T-cell (primary cell): ENCODE measurements around the gene DDR2. TPM values are rescaled to one million over a fixed set of nuclear protein-coding genes. Genes with fewer than 3 reads are reported as not detected.

Experiments used
- ATAC-seq, 4 experiments: fragments of 200-7000 bp in 3 of 4; fragments of 150-1000 bp in 1 of 4; cut with Tn5 transposase; replicated peaks in 1 of 4; 1 replicate in 3 of 4; 2 replicates in 1 of 4; pipeline ENCODE4 v1.10.0; 2021; ENCODE audit warnings: moderate library complexity in 3 of 4, mild to moderate bottlenecking in 2 of 4, moderate number of reproducible peaks in 1 of 4
- CTCF ChIA-PET, 2 donors: fragments of 300-600 bp; sonication (Branson Sonifier 250); formaldehyde crosslinking; loops; one replicate each; lab custom pipeline; 2022; ENCODE audit warnings: antibody characterized with exemption in 2 of 2; lab: Charles Lee
- POLR2A ChIA-PET, 2 donors: fragments of 300-600 bp; sonication (Branson Sonifier 250); formaldehyde crosslinking; loops; one replicate each; lab custom pipeline; 2022; ENCODE audit warnings: antibody characterized with exemption in 2 of 2; lab: Charles Lee
- DNase-seq, 35 experiments: peaks; one replicate each; pipeline versions ENCODE4 v3.0.0 to v3.0.0-alpha.2; 2013 to 2023
- H3K27ac ChIP-seq: one replicate; pipeline ENCODE4 v1.5.1; 2013; ENCODE audit warnings: low read length
- H3K27me3 ChIP-seq, 2 experiments: replicated peaks in 1 of 2; 1 replicate in 1 of 2; 2 replicates in 1 of 2; pipeline versions ENCODE4 v1.6.1 to v1.7.0; 2013; ENCODE audit warnings: low read length in 1 of 2, mixed read lengths in 1 of 2; ENCODE audit not compliant: control insufficient read depth in 2 of 2, insufficient read depth in 2 of 2; ENCODE audit errors: extremely low read depth in 1 of 2
- H3K36me3 ChIP-seq, 2 donors: 1 replicate in 1 of 2; 2 replicates in 1 of 2; pipeline versions ENCODE4 v1.6.1 to v1.7.0; 2013; ENCODE audit warnings: low read length in 1 of 2; ENCODE audit not compliant: control insufficient read depth in 2 of 2, insufficient read depth in 1 of 2; ENCODE audit errors: extremely low read depth in 1 of 2
- H3K4me1 ChIP-seq, 2 experiments: 1 replicate in 1 of 2; 2 replicates in 1 of 2; pipeline versions ENCODE4 v1.6.1 to v1.7.0; 2013; ENCODE audit warnings: low read length in 2 of 2, mixed read lengths in 1 of 2; ENCODE audit not compliant: insufficient read depth in 2 of 2, control insufficient read depth in 1 of 2; ENCODE audit errors: extremely low read depth in 1 of 2
- H3K4me3 ChIP-seq, 2 donors: 1 replicate in 1 of 2; 2 replicates in 1 of 2; pipeline versions ENCODE4 v1.5.1 to v1.7.0; 2013; ENCODE audit warnings: mild to moderate bottlenecking in 2 of 2, low read length in 1 of 2, moderate library complexity in 1 of 2; ENCODE audit not compliant: control insufficient read depth in 1 of 2; ENCODE audit errors: extremely low read depth in 1 of 2
- H3K9me3 ChIP-seq: 2 replicates; pipeline ENCODE4 v1.7.0; 2013
- H3K27ac Mint-ChIP-seq, 2 donors: one replicate each; pipeline ENCODE4 v1.8.0; 2020 to 2021; ENCODE audit warnings: mild to moderate bottlenecking in 2 of 2, mixed read lengths in 2 of 2
- H3K27me3 Mint-ChIP-seq, 2 donors: one replicate each; pipeline ENCODE4 v1.8.0; 2021 to 2022; ENCODE audit warnings: mixed read lengths in 2 of 2
- H3K36me3 Mint-ChIP-seq: one replicate; pipeline ENCODE4 v1.8.0; 2021; ENCODE audit warnings: mixed read lengths
- H3K4me1 Mint-ChIP-seq, 3 donors: one replicate each; pipeline ENCODE4 v1.8.0; 2020 to 2022; ENCODE audit warnings: mixed read lengths in 3 of 3, mild to moderate bottlenecking in 1 of 3
- H3K4me3 Mint-ChIP-seq, 3 donors: one replicate each; pipeline ENCODE4 v1.8.0; 2020 to 2022; ENCODE audit warnings: mild to moderate bottlenecking in 3 of 3, mixed read lengths in 3 of 3, moderate library complexity in 3 of 3
- H3K9me3 Mint-ChIP-seq, 3 donors: one replicate each; pipeline ENCODE4 v1.8.0; 2020 to 2022; ENCODE audit warnings: mixed read lengths in 3 of 3
- WGBS: methylation state at CpG from one replicate; pipeline ENCODE4 v1.1.5; 2013; ENCODE audit warnings: missing lambda C conversion rate; ENCODE audit not compliant: insufficient coverage; 5-methylcytosine and 5-hydroxymethylcytosine counted together
- total RNA-seq, 35 experiments: library from RNA in 6 of 35; stranded (reverse) in 6 of 35; fragments of 120-200 nt in 1 of 35; gene quantifications; one replicate each; pipeline versions ENCODE4 v1.2.1 to v1.2.4 and lab custom pipeline; 2013 to 2026

The DDR2 gene
- total RNA-seq, 5 donors from 2014 or later (not counting 1 experiment from before 2014, with no cell fraction given) = 0.28 to 0.67 (median 0.59) TPM

DNA sequence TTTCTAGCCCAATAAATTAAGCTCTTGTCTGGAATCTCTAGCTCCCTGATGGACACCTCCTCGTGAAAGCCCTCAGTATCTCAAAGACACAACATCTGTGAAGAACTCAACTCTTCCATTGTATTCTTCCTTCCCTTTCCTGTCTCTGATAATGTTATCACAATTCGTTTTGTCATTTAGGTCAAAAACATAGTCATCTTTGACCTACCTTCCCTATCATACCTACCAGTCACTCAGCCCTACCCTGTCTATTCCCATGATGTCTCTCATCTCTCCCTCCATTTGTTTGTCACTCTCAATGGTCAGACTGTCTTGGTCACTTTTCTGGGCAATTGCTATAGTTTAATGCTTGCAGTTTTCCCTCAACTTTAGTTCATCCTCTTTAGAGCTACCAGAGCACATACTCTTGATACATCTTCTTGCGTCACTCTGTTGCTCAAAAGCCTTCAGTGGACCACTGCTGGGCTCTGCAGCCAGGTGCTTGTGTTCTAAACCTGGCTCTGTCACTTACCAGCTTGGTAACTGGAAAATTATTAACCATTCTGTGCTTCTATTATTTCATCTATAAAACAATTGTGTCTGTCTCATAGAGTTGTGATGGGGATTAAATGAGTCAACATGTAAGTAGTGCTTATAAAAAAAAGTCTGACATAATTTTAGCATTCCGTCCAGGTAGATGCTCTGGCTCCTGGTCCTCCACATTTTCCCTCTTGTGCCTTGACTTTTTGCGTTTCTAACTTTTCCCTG, 39.6 kb downstream of the DDR2 start:
- H3K27ac ChIP-seq = no peak overlapping the region
- CTCF ChIA-PET = no interaction called here
- peaks cover 0 to 2% of the 10 kb centered on the region in 2 experiments for H3K27me3 ChIP-seq
- WGBS = 76% methylated on average over 4 of the region's 5 CpGs
- no peak overlapping the region for H3K4me3 ChIP-seq
- no peaks in the 10 kb centered on the region for H3K4me1 ChIP-seq
- Mint-ChIP-seq H3K36me3 (no peaks in the 10 kb centered on the region), H3K27ac (no peak overlapping the region), H3K4me1 (no peaks in the 10 kb centered on the region), H3K9me3 (no peaks in the 10 kb centered on the region), H3K4me3 (no peak overlapping the region), H3K27me3 (peaks cover 0 to 6% of the 10 kb centered on the region in 2 donors)
- H3K36me3 ChIP-seq = no peaks in the 10 kb centered on the region
- H3K9me3 ChIP-seq = no peaks in the 10 kb centered on the region
- ATAC-seq (no peak), DNase-seq (no peak)
- POLR2A ChIA-PET = no interaction called here

DNA sequence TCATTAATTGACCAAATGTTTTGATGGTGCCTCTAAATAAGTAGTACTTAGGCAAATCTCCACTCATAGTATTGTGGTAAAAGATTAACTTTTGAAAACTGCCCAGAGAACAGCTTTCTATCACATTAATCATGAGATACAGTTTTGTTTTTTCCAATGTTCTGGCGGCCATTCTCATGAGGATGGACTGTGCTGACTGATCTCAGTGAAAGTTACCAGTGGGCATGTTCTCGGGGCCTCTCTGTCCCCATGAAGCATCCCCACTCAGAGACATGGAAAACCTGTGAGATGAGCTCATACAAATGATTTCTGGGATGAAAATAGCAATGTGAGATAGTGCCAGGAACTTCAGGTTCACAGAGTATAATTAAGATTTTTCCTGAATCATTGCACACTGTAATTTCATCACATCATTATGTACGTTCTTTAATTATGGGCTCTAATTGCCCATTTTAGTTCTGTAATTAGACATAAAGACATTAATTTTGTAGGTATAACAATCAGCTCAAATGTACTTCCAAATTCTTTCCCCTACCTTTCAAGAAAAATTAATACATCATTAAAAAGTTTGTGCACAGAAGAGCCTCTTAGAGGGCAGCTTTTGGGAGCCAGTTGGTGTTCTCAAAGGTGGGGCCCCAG, 40.5 kb downstream of the DDR2 start:
- H3K27me3 Mint-ChIP-seq = peaks cover 0 to 3% of the 10 kb centered on the region in 2 donors
- ChIA-PET CTCF (no interaction called here), POLR2A (interaction anchor here in 1 of 2 donors (0.7 kb wide), 1 partner anchor 888 kb away, joined by 3 read pairs; no protein-coding TSS in a partner anchor)
- H3K9me3 Mint-ChIP-seq = no peaks in the 10 kb centered on the region
- Histone ChIP-seq H3K4me3 (no peak overlapping the region), H3K9me3 (no peaks in the 10 kb centered on the region), H3K4me1 (no peaks in the 10 kb centered on the region), H3K36me3 (no peaks in the 10 kb centered on the region), H3K27me3 (no peaks in the 10 kb centered on the region), H3K27ac (no peak overlapping the region)
- DNase-seq (no peak), ATAC-seq (no peak)
- no CpG with 5 or more reads among the region's 3 CpGs for WGBS
- no peaks in the 10 kb centered on the region for H3K4me1 Mint-ChIP-seq
- H3K27ac Mint-ChIP-seq = no peak overlapping the region
- H3K4me3 Mint-ChIP-seq = no peak overlapping the region
- no peaks in the 10 kb centered on the region for H3K36me3 Mint-ChIP-seq

DNA sequence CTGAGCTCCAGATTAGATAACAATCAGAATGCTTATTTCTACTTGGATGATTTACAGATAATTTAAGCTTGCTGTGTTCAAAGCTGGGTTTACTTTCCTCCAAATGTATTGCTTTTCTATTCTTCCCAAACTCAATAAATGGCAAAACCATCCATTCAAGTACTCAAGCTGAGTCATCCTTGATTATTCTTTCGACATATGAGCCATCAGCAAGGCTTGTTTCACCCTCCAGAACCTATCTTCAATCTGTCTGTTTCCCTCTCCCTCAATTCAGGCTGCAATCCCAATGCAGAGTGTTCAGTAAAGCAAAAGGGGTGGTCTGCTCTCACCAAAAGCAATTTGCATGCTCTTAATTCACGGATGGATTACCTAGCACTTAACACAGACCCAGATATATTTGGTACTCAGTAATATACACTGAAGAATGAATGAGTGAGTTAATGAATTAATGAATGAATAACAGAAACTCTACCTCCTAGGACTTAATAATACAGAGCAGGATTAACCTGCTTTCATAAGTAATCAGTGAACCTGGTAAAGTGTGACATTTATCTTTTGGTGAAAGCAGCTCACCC, 41.9 kb downstream of the DDR2 start:
- no peaks in the 10 kb centered on the region for H3K27me3 ChIP-seq
- H3K4me1 ChIP-seq = no peaks in the 10 kb centered on the region
- no peaks in the 10 kb centered on the region for H3K36me3 ChIP-seq
- 67% methylated on average over 1 of the region's 2 CpGs for WGBS
- Mint-ChIP-seq H3K4me1 (no peaks in the 10 kb centered on the region), H3K9me3 (no peaks in the 10 kb centered on the region), H3K4me3 (no peak overlapping the region), H3K27me3 (no peaks in the 10 kb centered on the region), H3K36me3 (no peaks in the 10 kb centered on the region), H3K27ac (no peak overlapping the region)
- POLR2A ChIA-PET = no interaction called here
- H3K9me3 ChIP-seq = no peaks in the 10 kb centered on the region
- H3K27ac ChIP-seq = no peak overlapping the region
- CTCF ChIA-PET = no interaction called here
- no peak for ATAC-seq
- no peak overlapping the region for H3K4me3 ChIP-seq
- DNase-seq = no peak

DNA sequence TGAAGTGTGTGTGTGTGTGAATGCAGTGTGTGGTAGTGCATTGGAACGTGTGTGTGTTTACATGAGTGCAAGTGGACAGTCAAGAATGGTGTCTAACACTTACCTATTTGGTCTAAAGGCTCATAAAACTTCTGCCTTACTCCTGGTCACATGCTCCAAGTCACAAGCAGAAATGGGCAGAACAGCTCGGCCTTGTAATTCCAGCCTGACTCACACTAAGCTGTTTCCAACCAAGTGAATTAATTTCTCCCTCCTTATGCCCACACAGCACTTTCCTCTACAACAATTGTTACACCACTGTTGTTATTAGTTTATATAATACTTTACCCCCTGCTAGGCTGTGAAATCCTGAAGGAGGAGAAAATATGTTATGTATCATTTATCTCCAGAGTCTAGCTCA, 43.8 kb downstream of the DDR2 start:
- Mint-ChIP-seq H3K9me3 (no peaks in the 10 kb centered on the region), H3K27me3 (no peaks in the 10 kb centered on the region), H3K4me1 (no peaks in the 10 kb centered on the region), H3K36me3 (no peaks in the 10 kb centered on the region), H3K27ac (no peak overlapping the region), H3K4me3 (no peak overlapping the region)
- no peak overlapping the region for H3K27ac ChIP-seq
- no peaks in the 10 kb centered on the region for H3K4me1 ChIP-seq
- no peak overlapping the region for H3K4me3 ChIP-seq
- H3K36me3 ChIP-seq = no peaks in the 10 kb centered on the region
- DNase-seq (no peak), ATAC-seq (no peak)
- WGBS = 83% methylated on average over 1 of the region's 2 CpGs
- CTCF ChIA-PET = no interaction called here
- no peaks in the 10 kb centered on the region for H3K27me3 ChIP-seq
- POLR2A ChIA-PET = interaction anchor here in 1 of 2 donors (0.6 kb wide), 1 partner anchor 551 kb away, joined by 4 read pairs; no protein-coding TSS in a partner anchor
- H3K9me3 ChIP-seq = no peaks in the 10 kb centered on the region

DNA sequence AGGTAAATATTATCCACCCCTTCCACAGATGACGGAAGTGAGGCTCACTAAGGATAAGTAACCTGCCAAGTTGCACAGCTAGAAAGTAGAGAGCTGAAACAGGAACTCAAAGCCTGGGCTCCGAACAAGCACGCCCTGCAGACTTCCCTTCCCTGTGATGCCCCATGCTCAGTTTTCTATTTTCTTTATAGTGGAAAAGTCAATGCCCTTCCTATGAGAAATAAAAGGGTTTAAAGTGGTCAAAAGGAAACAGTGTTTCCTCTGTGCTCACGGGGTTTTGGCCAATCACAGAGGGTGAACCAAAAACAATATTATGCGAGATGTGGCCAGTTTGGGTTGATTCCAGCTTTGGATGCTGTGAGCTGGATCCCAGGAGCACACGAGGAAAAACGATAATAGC, 44.5 kb downstream of the DDR2 start:
- 68% methylated on average over 3 of the region's 7 CpGs for WGBS
- ATAC-seq (no peak), DNase-seq (no peak)
- no peaks in the 10 kb centered on the region for H3K27me3 ChIP-seq
- no peaks in the 10 kb centered on the region for H3K9me3 ChIP-seq
- no peak overlapping the region for H3K4me3 ChIP-seq
- no peaks in the 10 kb centered on the region for H3K36me3 ChIP-seq
- no peaks in the 10 kb centered on the region for H3K4me1 ChIP-seq
- no peaks in the 10 kb centered on the region for H3K4me1 Mint-ChIP-seq
- ChIA-PET CTCF (no interaction called here), POLR2A (interaction anchor here in 1 of 2 donors (0.6 kb wide), 1 partner anchor 552 kb away, joined by 4 read pairs; no protein-coding TSS in a partner anchor)
- H3K9me3 Mint-ChIP-seq = no peaks in the 10 kb centered on the region
- H3K4me3 Mint-ChIP-seq = no peak overlapping the region
- H3K27ac Mint-ChIP-seq = no peak overlapping the region
- no peaks in the 10 kb centered on the region for H3K36me3 Mint-ChIP-seq
- H3K27me3 Mint-ChIP-seq = no peaks in the 10 kb centered on the region
- H3K27ac ChIP-seq = no peak overlapping the region

DNA sequence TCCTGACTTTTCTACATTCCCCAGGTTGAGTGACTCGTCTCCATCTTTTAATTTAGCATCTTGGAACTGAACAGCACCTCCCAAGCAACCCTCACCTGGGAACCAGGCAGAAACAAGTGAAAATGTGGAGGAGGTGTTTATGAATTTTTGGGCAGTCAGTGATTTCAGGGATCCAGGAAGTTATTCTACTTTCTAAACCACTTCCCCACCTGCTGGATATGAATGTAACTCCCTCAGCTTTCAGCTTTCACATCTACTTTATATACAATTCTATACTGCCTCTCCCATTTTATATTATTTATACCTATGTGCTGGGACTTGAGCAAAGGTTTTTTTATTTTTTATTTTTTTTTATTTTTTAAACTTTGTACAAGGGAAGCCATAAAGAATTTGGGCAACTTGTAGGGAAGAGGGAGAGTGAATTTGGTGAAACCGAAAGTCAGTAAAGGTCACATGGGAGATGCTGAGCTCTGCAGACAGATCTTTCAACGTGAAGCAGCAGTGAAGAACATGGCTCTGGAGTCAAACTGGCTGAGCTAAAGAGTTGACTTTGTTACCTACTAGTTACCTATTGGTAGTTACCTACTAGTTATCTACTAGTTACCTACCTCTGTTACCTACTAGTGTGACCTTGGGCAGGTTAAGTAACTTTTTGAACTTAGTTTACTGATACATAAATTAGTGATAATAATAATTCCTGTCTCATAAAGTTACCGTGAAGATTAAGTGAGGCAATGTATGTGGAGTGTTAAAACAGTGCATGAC, 45.5 kb downstream of the DDR2 start:
- ChIA-PET POLR2A (no interaction called here), CTCF (interaction anchor here in 1 of 2 donors (0.5 kb wide), 1 partner anchor 39 kb away, joined by 4 read pairs; no protein-coding TSS in a partner anchor)
- Histone ChIP-seq H3K27me3 (no peaks in the 10 kb centered on the region), H3K27ac (no peak overlapping the region), H3K4me3 (no peak overlapping the region), H3K4me1 (no peaks in the 10 kb centered on the region), H3K9me3 (no peaks in the 10 kb centered on the region), H3K36me3 (no peaks in the 10 kb centered on the region)
- Mint-ChIP-seq H3K27me3 (no peaks in the 10 kb centered on the region), H3K4me3 (no peak overlapping the region), H3K4me1 (no peaks in the 10 kb centered on the region), H3K9me3 (no peaks in the 10 kb centered on the region), H3K27ac (no peak overlapping the region), H3K36me3 (no peaks in the 10 kb centered on the region)
- WGBS = 90% methylated on average over 1 of the region's 4 CpGs
- ATAC-seq (no peak), DNase-seq (no peak)
